RWPE2 (cell line): ENCODE results near the gene MYOM3.

Experiments
- ATAC-seq: fragments of 200-7000 bp; cut with Tn5 transposase; 3 replicates; pipeline ENCODE4 v1.9.1; 2021; ENCODE audit warnings: low read depth
- DNase-seq: peaks from one replicate; pipeline ENCODE4 v3.0.0-alpha.2; 2020; ENCODE audit warnings: low spot score
- H3K27ac ChIP-seq: fragments of 450-650 bp; 2 replicates; pipeline ENCODE4 v1.5.1; 2017; ENCODE audit warnings: mild to moderate bottlenecking; ENCODE audit not compliant: poor library complexity, severe bottlenecking
- H3K27me3 ChIP-seq: fragments of 250-450 bp; sonication (Bioruptor Pico); 2 replicates; pipeline ENCODE4 v1.5.1; 2021; ENCODE audit warnings: mild to moderate bottlenecking, moderate library complexity; ENCODE audit not compliant: insufficient read depth, poor library complexity, severe bottlenecking
- H3K36me3 ChIP-seq: fragments of 250-450 bp; sonication (Bioruptor Pico); 2 replicates; pipeline ENCODE4 v1.5.1; 2020; ENCODE audit warnings: low read depth, mild to moderate bottlenecking, moderate library complexity
- H3K4me1 ChIP-seq: fragments of 250-450 bp; sonication (Bioruptor Pico); 2 replicates; pipeline ENCODE4 v1.5.1; 2021; ENCODE audit warnings: mild to moderate bottlenecking, moderate library complexity; ENCODE audit not compliant: insufficient read depth, poor library complexity, severe bottlenecking
- H3K4me3 ChIP-seq: fragments of 250-450 bp; sonication (Bioruptor Pico); 2 replicates; pipeline ENCODE4 v1.5.1; 2021; ENCODE audit warnings: mild to moderate bottlenecking, moderate library complexity; ENCODE audit not compliant: severe bottlenecking
- H3K9me3 ChIP-seq: fragments of 250-450 bp; sonication (Bioruptor Pico); 2 replicates; pipeline ENCODE4 v1.5.1; 2021; ENCODE audit warnings: mild to moderate bottlenecking, moderate library complexity; ENCODE audit not compliant: severe bottlenecking
- TF ChIP-seq, protein P1 (sequence below): fragments of 450-650 bp; IDR thresholded peaks from one replicate; pipeline ENCODE4 v1.5.1; 2017; ENCODE audit warnings: mild to moderate bottlenecking, moderate library complexity; ENCODE audit not compliant: poor library complexity, severe bottlenecking

The MYOM3 gene

DNA sequence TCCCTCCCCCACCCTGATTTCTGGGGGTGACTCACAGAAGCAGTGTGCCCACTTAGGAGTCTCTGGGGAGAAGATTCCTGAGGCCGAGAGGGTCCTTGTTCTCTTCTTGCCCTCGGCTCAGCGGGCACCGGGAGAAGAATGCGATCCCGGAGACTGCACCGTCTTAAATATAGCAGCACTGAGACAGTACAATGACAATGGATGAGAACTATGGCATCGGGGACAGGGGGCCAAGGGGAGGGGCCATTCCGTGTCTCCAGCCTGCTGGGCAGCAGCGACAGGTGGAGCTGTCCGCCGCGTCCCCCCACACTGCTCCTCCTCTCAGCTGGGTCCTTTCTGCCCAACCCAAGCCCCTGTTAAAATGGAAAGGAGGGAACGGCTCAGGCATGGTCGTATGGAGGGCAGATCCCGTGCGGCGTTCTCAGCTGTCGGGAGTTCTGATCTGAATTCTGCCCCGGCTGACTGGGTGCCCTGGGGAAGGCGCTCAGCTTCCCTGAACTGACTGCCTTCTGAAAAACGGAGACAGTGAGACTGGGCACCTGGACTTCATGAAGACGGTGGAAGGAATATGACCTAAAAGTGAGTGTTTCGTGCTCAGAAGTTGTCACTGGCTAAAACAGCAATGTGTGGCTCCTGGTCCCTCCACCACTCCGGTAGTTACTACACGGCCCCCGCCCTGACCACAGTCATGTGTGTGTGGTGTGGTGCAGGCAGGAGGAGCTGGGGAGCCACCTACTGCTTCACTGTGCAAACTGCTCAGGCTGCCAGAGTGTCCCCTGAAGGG, at the start of gene MYOM3:
TSS of gene MYOM3 (minus strand) at position 140 of the 784 bp plus-strand sequence. CDS start 3,499 bp downstream, outside the sequence.
- peak; percentile 83 for ATAC-seq
- no peaks in the 10 kb centered on the region for H3K27me3 ChIP-seq
- H3K9me3 ChIP-seq = no peaks in the 10 kb centered on the region
- H3K27ac ChIP-seq = peak within 1 kb of the TSS; percentile 14
- DNase-seq = no peak
- H3K36me3 ChIP-seq = no peaks in the 10 kb centered on the region
- TF ChIP-seq, protein P1, sequence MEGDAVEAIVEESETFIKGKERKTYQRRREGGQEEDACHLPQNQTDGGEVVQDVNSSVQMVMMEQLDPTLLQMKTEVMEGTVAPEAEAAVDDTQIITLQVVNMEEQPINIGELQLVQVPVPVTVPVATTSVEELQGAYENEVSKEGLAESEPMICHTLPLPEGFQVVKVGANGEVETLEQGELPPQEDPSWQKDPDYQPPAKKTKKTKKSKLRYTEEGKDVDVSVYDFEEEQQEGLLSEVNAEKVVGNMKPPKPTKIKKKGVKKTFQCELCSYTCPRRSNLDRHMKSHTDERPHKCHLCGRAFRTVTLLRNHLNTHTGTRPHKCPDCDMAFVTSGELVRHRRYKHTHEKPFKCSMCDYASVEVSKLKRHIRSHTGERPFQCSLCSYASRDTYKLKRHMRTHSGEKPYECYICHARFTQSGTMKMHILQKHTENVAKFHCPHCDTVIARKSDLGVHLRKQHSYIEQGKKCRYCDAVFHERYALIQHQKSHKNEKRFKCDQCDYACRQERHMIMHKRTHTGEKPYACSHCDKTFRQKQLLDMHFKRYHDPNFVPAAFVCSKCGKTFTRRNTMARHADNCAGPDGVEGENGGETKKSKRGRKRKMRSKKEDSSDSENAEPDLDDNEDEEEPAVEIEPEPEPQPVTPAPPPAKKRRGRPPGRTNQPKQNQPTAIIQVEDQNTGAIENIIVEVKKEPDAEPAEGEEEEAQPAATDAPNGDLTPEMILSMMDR = peak; percentile 85
- H3K4me3 ChIP-seq = no peak within 1 kb of the TSS
- H3K4me1 ChIP-seq = peaks cover 23% of the 10 kb centered on the region

DNA sequence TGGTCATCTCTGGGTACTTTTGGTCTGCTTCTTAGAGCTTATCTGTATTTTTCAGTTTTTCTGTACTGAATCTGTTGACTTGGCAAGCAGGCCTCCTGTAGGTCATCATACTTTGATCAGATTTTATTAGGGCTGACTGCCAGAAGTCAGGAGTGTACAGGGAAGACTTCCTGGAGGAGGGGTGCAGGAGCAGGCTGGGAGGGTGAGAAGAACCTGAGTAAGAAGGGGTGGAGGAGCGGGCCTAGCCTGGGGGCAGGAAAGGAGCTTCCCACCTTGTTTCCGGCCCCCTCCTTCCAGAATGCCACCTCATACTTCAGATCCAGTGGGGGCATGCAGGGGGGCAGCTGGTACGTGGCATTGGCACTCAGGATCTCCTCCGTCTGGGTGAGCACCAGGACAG, 49.3 kb upstream of the MYOM3 start:
- Histone ChIP-seq H3K27ac (peak overlapping the region; percentile 6), H3K9me3 (no peaks in the 10 kb centered on the region), H3K4me1 (peaks cover 3% of the 10 kb centered on the region), H3K27me3 (no peaks in the 10 kb centered on the region), H3K36me3 (peaks cover 23% of the 10 kb centered on the region), H3K4me3 (no peak overlapping the region)
- TF ChIP-seq, protein P1 = no peak
- ATAC-seq = peak; percentile 36; the same call in 1 of the 3 replicates
- no peak for DNase-seq

DNA sequence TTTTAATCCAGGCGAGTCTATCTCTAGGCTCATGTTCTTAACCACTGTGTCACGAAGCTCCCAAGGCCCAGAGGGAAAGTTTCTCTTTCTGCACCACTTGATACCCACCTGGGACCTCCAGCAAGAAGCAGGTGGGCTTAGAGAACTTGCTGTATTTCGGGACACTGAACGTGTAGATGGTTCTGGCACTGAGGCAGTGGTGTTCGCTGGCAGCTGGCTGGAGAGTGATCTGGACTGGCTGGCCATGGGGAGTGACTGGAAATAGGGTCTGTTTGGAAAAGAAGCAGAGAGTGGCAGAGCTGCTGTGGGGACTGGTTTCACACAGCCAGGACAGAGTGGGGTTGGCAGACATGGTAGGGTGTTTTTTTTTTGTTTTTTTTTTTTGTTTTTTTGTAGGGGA, 47.4 kb upstream of the MYOM3 start:
- Histone ChIP-seq H3K27ac (no peak overlapping the region), H3K9me3 (no peaks in the 10 kb centered on the region), H3K4me3 (no peak overlapping the region), H3K36me3 (peaks cover 22% of the 10 kb centered on the region), H3K27me3 (no peaks in the 10 kb centered on the region), H3K4me1 (peaks cover 3% of the 10 kb centered on the region)
- DNase-seq = no peak
- TF ChIP-seq, protein P1 = no peak
- ATAC-seq = no peak

DNA sequence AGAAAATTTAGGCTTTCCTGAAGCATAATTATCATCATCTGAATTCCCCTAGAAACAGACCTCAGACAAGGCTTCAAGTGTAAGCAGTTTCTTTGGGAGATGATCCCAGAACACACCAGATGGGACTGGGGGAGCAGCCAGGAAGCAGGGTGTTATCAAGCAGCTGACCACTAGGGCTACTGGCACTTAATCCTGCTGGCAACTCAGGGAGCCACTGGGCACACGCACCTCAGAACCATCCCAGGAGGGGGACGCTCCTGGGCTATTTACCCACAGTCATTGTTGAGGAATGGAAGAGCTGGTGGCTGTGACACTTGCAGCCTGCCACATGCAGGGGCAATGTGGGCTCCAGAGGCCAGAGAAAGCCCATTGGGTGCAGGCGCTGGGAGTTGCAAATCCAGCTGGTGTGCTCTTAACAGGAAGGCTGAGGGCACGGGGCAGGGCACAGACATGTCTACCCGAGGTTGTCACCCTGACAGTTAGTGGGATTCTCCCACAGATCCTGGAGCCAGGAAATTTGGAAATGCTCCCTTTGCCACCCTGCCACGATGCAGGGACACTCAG, 46.1 kb upstream of the MYOM3 start:
- no peak for DNase-seq
- Histone ChIP-seq H3K4me3 (no peak overlapping the region), H3K27me3 (no peaks in the 10 kb centered on the region), H3K27ac (no peak overlapping the region), H3K4me1 (peaks cover 3% of the 10 kb centered on the region), H3K36me3 (peaks cover 22% of the 10 kb centered on the region), H3K9me3 (no peaks in the 10 kb centered on the region)
- TF ChIP-seq, protein P1 = peak; percentile 17
- ATAC-seq = peak; percentile 27; the same call in 1 of the 3 replicates
